Endometrial microvascular endothelial cells (primary cell): ENCODE data around the gene CYRIA. TPM values are rescaled to one million over a fixed set of nuclear protein-coding genes. Genes with fewer than 3 reads are reported as not detected.

ENCODE experiments used
- in situ Hi-C: cut with HindIII; loops from 2 replicates; pipeline ENCODE4 v1.10.0; 2017; ENCODE audit warnings: low sequenced_read_pairs, low pct_unique_long_range_greater_than_20kb; ENCODE audit errors: inconsistent ontology term
- total RNA-seq: library from RNA; depleted of rRNA; stranded (reverse); fragments of >200 nt; gene quantifications from one replicate; pipeline ENCODE4 v1.2.3, GENCODE V29; 2015; ENCODE audit errors: inconsistent ontology term

CYRIA gene
- total RNA-seq, 1 donor from 2014 or later: 9.8 TPM

DNA sequence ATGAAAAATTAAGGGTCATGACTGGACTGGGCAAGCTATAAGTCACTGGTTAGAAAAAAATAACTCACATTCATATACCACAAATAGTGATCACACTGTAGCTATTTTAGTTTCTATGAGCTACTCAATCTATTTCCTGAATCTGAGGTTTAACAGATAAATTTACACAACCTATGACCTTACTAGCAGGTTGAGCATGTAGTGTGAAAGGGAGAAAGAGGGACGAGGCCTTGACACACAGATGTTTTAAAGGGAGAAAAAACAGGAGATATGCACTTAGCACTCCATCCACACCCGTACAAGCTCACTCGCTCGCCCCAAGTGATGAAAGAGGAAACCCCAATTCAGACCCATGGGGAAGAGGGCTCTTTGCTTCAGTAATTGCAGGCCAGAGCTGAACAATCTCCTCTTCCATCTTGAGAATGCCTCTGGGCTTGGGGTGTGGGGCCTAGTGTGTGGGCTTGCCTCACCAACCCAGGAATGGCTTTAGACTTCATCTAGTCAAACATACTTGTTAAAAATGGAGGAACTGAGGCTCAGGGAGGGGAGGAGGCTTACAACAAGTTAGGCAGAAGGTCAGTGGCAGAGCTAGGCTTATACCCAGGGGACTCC lies 10.7 kb downstream of the CYRIA start:
- in situ Hi-C loops: no loop called here

DNA sequence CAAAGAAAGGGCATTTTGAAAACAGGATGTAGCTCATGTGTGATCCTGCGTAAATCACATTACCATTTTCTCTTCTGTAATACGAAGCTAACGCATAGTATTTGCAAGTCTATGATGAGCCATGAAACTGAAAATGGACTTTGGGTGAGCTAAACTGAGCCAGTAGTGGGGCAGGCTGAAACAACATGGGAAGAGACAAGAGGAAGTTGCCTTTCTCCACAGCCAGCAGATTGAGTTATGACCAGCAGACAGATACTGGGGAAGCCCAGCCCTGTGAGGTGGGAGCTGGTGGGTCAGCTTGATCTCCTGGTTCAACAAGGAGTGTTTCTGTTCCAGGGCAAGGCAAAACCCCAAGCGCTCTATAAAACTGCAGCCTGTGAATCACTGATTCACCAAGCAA lies 11.8 kb downstream of the CYRIA start:
- in situ Hi-C loops: no loop called here

DNA sequence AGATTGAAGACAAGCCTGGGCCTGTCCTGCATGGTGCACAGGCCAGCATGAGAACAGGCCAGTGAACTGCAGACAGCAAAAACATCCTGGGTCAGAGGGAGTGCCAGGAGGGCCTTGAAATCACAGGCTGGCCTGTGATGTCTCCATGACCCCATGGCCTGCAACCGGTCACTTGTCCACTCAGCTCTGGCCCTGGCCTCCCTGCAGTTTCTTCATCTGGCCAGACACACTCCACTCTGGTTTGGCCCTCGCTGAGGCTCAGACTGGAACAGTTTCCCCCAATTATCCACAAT lies 12.6 kb downstream of the CYRIA start:
- in situ Hi-C loops: no loop called here

DNA sequence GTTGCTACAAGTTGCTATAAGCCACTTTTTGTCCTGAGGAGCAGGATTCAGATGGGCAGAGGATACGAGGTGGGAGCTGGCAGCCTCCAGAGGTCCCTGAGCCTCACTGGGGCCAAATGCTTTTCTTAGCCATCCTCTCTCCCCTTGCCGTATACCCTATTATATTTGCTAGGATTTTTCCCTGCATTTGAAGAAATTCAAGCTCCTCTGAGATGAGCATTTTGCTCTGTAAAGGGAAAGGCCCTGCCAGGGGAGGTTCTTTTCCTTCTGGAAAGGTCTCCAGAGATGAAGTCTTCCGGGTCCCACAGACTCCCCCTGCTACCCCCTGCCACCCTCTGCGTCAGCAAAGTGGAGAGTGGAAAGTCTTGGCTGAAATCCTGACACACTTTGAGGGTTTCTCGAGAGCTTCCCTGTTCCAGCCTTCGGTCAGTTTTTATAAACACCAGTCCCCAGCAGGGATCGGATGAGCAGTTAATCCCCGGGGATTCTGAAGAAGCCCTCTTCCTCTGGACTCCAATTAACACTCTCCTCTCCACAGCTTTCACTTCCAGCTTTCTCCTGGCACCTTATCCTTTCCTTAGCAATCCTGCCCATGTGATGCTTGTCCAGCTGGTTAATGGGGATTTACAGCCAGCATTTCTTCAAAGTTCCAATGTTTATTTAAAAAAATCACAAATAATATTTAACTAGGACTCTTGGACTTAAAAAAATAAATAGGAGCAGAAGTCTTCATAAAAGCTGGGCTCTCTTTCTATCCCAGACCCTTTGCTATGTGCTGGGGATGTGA lies 13.1 kb downstream of the CYRIA start:
- in situ Hi-C loops: no loop called here

DNA sequence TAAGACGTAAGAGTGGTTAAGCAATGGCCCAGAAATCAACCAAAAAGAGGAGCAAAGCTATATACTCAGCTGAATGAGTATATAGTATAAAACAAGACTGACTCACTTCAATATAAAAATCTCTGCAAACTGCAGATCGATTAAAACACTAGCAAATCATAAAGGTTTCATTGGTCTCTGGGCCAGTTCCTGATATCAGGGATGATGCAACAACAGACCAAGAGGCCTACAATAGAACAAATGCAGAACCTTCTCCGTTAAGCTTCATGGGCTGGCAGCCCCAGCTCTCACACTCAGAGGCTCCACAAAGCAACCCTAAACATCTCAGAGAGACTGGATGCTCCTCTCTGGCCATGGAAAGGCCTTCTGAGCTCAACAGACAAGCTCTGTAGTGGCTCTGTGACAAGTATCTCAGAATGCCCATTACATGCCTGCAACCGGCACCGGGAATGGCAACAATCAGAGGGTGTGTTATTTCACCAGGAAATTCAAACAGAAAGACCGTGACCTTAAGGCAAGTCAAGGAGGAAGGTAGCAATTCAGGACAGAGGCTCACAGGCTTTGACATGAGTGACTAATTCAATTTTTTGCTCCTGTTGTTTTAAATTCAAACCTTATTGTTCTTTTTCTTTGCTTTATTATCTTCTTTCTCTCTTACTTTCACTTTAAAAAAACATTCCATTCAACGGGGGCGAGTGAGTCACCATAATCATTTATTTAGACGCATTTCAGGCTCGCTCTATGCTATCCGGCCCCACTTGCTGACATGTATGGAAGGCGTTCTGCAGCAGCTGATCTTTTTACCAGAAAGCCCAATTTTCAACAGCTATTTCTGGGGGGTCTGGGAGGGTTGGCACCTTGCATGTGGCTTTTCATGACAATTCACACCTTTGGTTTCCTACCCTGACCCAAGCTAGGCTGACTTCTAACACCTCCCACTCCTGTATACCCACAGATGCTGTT lies 15.1 kb downstream of the CYRIA start:
- in situ Hi-C loops: no loop called here

DNA sequence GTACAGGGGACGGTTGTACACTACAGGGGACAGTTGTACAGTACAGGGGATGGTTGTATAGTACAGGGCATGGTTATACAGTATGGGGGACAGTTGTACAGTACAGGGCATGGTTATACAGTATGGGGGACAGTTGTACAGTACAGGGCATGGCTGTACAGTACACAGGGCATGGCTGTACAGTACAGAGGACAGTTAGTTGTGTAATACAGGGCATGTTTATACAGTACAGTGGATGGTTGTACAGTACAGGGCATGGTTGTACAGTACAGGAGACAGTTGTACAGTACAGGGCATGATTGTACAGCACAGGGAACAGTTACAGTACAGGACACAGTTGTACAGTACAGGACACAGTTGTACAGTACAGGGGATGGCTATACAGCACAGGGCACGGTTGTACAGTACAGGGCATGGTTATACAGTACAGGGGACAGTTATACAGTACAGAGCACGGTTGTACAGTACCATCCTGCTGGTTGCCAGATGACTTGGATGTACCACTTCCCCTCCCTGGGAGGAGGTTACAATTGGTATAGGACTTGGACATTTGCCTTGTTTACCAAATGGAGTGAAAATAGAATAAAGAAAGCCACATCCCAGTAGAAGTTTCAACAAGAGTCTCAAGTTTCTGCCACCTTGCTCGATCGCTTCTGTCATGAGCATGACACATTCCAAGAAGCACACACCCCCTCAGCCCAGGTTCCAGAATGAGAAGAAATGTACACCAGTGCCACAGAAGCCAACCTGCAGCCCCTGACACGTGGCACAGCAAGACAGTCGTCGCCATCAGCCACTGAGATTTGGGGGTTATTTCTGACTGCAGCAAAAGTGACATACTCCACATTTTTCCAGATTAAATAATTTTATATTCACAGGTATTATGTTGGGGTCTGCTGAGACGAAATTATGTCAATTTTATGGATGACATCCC lies 16.0 kb downstream of the CYRIA start:
- in situ Hi-C loops: no loop called here

DNA sequence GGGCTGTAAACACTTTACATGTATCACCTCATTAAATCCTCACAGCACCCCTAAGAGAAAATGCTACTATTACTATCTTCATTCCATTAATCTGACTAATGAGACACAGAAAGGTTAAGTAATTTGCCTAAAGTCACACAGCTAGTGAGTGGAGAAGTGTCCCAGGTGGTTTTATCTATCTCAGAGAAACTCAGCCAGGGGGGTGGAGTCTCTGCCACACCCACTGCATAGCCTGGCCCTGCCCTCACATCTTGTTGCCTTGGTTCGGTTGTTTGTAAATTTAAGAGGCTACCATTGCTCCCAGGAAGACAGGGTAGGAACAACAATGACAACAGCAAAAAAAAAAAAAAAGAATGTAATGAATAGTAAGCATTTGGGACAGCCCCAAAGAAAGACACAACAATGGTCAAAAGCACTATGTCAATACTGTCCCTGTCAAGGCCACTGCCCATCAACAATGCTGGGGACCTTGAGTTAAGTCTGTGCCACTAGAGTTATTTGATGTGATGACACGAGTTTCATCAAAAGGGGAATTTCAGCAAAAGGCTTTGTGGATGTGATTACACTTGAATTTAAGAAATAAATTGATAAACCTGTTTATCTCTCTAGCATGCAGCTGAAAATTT lies 17.5 kb downstream of the CYRIA start:
- in situ Hi-C loops: no loop called here

DNA sequence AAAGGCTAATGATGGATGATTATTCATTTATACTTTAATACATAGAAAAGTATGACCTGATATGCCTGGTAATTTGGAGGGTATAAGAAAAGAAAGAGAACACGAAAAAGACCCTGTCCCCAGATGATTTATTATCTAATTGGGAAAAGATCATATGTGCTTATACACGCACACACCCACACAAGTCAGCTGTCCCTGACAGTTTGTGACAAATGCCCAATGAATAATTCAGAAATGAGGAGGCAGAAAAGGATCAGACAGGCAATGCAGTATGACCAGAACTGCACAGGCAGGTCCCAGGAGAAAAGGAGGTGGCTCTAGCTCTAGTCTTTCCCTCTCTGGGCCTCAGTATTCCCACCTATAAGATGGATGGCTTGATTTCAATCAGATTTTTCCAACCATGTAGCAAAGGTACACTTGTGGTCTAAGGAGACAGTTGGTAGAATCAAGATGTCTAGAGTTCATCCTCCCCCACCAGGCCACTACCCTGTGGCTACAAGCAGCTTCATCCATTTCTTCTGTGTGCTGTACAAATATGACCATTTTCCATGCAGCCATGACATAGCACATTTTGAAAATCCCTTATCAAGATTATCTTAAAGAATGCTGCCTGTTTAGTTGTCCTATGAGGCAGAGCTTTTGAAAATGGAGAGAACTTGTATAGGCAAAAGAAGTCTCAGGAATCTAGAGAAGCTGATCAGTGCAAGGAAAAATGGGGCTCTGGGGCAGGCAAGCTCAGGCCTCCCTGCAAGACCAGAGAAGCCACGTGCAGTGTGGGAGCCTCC lies 19.7 kb downstream of the CYRIA start:
- in situ Hi-C loops: no loop called here

DNA sequence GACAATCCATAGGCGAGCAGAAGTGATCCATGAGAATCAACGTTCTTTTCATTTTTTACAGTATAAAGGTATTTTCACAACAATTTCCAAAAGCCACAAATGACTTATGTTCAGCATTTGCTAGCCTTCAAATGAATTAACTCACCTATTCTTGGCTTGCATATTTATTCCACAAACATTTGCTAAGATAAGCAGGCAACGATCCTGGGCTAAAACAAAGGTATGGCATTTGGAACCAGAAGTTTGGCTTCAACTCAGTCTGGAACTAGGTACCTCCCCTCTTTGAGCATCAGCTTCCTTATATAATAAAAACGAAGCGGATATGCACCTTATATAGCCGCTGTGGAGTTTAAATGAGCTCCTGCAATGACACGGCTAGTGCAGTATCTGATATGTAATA lies 20.5 kb downstream of the CYRIA start:
- in situ Hi-C loops: no loop called here

DNA sequence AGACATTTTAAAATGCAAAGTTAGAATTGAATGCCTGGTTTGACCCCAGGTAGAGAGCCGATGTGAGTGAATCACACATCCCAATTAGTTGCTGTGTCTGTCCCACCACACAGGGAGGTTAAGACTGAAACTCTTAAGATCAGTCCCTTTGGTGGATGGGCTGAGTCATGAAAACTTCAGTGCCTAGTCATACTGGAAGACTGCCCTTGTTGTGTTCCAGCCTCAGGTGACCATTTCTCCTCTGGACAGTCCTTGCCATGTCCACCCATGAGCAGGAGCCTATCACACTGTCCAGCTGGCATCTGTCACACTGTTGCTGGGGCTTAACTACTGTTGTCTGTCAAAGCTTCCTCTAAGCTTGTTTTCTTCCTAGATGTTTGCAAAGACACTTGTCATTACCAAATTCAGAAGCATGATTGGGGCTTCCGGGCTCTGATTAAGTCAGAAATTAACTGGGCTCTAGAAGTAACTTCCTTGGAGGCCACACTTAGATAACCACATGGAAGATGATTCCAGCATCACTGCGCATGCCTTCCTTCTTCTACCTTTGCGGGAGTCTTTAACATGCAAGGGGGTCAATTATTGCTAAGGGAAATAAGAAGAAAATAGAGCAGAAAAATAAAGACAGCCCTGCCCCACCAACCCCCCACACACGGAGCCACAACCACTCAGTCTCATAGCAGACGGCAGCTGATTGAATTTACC lies 21.3 kb downstream of the CYRIA start:
- in situ Hi-C loops: no loop called here

DNA sequence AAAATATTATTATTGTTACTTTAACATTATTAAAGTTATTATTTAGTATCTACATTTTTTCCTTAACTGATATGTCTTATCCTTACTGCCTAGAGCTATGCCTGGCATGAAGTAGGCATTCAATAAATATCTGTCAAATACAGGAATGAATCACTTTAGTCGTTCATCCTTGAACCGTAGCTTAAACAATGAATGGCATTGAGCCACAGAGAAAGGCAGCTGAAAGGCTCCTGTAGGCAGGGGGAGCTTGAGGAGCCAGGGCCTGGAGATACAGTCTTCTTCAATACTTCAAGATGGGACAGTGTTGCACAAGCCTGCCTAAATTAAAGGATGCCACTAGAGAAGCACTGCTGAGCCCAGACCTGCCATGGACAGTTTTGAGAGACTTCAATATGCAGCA lies 22.5 kb downstream of the CYRIA start:
- in situ Hi-C loops: no loop called here

DNA sequence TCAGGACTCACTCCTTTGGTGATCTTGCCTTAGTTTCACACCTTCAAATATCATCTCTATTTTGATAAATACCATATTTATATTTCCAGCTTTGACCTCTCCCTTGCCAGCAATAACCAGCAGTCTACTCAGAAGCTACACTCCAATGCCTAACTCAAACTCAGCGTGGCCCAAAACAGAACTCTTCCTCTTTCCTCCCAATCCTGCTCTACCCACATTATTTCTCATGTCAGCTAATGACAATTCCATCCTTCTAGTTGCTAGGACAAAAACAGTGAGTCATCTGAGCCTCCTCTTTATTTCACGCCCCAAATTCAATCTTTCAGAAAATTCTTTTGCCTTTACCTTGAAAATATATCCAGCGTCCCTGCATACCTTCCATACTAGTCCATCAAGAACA lies 23.5 kb downstream of the CYRIA start:
- in situ Hi-C loops: no loop called here

DNA sequence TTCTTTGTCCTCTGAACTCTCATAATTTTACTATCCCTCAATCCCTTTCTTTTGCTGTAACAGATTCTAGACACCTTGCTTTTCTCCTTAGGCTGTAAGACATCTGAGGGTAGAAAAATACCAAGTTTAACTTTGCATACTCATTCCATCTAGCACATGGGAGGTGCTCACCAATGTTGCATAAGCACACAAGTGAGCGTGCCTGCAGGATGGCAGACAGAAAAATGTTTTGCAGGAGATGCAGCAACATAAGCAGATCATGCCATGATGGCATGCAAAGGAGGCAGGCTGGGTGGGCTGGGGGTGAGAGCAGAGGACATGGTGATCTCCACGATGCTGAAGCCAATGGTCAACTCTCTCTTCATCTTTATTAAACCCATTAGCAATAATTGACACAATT lies 24.1 kb downstream of the CYRIA start:
- in situ Hi-C loops: no loop called here

DNA sequence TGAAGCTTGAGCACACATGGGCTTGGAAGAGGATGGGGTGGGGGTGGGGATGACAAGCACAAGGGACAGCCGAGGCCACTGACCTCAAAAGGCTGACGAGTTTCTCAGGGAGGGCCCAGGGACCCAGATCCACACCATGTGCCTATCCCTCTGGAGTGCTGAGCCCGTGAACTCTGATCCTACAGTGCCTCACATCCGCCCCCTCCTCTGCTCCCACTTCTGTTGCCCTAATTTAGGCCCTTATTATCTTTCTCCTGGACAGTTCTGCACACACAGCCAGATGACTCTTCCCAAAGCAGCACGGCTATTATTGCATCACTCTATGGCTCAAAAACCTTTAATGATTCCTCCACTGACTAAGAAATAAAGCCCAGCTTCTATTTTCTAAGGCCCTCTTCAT lies 24.8 kb downstream of the CYRIA start:
- in situ Hi-C loops: no loop called here

DNA sequence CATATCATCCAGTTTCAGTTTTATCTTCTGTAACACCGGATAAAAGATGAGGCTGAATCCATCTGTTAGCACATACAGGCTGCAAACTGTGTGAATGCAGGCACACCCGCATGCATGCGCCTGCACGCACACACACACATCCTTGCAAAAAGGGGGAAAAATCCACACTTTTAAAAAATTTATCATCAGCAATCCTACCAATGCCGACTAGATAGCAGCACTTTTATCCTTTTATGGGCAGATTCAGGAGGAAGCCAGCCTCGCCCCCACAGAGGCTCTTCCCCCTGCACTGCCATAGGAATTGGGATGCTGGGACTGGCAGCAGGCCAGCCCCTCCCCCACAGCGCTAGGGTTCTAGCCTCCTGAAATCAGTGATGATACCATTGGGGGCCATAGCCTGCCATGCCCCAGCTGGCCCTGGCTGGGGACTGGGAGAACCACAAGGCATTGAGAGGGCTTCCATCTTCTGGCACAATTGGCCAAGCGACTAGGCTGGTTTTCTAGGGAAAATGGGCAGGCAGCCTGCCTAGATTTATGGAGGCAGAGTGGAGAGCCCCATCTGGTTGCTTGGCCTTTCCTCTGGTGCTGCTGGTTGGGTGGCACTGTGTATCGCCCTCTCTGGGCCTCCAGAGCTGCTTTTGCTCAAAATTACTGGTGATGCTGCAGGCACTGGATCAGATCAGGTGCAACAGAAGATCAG lies 25.5 kb downstream of the CYRIA start:
- in situ Hi-C loops: no loop called here

DNA sequence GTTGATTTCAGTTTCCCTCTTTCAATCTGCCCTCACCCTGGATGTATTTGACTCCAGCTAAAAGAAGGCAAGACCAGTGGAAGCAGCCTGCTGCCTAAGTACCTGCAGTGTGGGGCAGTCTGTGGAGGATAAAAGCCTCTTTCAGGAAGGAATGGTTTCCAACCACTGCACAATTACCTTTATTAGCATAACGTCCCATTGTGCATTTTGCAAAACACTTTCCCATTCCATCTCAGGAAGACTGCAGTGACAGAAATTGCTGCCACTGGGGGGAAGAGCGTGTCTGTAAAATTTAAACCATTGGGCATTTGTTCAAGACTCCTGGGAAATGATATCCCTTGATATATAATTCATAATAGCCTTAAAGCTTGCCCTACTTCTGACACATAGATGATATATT lies 26.2 kb downstream of the CYRIA start:
- in situ Hi-C loops: no loop called here

DNA sequence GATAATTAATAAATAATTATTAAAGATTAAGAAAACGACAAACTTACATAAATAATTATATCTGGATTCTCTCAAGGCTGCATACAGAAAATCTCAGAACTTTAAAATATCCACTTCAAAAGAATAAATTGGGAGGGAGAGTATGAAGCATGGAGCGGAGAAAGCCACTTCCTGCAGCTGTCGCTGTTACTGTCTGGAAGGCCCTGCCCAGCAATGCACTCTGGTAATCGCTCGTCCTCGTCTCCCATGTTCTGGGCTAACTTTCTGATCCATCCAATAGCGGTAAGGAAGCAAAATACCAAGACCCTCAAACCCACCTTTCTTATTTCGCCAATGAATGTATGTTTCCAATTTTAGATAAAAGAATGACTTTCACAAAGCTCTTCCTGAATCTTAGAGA lies 26.7 kb downstream of the CYRIA start:
- in situ Hi-C loops: no loop called here
